Measurements from ENCODE around the gene KCNN3. TPM values are rescaled to one million over a fixed set of nuclear protein-coding genes. Genes with fewer than 3 reads are reported as not detected.

Gene KCNN3
- total RNA-seq, 3 donors from 2014 or later (not counting 1 experiment from before 2014, with no cell fraction given), result 0.05 to 0.95 TPM; not detected in 1

DNA sequence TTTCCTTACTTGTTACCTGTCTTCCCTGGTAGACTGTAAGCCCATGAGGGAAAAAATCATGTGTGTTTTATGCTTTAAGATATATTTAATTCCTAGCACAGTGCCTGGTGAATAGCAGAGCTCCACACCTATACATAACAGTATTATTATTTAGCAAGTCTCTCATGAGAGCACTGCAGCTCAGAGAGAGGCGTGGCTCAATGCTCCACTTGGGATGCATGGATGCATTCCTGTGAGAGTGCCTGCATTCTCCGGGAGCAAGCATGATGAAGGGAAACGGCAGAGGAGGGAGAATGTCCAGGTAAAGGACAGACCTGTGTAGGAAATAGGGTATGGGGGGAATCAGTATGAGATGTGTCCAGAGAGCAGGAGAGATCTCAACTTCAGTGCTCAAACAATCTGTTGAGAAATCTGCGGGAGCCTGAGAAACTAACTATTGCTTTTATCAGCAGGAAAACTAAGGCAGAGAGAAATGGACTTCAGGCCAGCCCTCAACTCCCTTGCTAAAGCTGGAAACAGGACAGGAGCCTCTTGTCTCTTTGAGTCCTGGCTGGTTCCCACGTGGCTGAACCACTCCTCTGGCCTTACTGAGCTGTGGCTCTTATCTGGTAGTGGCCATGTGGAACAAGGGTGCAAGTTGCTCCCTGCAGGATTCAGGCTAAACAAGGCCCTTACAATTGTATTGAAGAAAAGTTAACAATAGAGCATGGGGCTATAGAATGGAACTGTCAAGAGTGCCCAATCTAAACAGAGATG, 113.1 kb downstream of the KCNN3 start:
- Histone ChIP-seq H3K27me3 (ENCODE audit: control insufficient read depth, insufficient read depth, low read length) (peaks cover 12% of the 10 kb centered on the region), H3K27ac (ENCODE audit: low read length) (no peak overlapping the region), H3K4me1 (ENCODE audit: control insufficient read depth, insufficient read depth, low read length) (peaks cover 8% of the 10 kb centered on the region), H3K36me3 (ENCODE audit: control insufficient read depth, insufficient read depth, low read length) (no peaks in the 10 kb centered on the region), H3K9me3 (ENCODE audit: control insufficient read depth, insufficient read depth, low read length) (no peaks in the 10 kb centered on the region), H3K4me3 (ENCODE audit: low read length) (no peak overlapping the region)
- intact Hi-C loops (cut with micrococcal nuclease), result no loop called here
- no peak overlapping the region for H3K27ac Mint-ChIP-seq
- DNase-seq (no peak), ATAC-seq (no peak)
- no peak overlapping the region for H3K4me3 Mint-ChIP-seq
- peaks cover 0 to 5% of the 10 kb centered on the region in 2 donors for H3K4me1 Mint-ChIP-seq
- H3K36me3 Mint-ChIP-seq, result no peaks in the 10 kb centered on the region
- peaks cover 20 to 53% of the 10 kb centered on the region in 2 donors for H3K27me3 Mint-ChIP-seq (ENCODE audit: low read depth in 2 of 2)
- TF ChIP-seq, protein P1, sequence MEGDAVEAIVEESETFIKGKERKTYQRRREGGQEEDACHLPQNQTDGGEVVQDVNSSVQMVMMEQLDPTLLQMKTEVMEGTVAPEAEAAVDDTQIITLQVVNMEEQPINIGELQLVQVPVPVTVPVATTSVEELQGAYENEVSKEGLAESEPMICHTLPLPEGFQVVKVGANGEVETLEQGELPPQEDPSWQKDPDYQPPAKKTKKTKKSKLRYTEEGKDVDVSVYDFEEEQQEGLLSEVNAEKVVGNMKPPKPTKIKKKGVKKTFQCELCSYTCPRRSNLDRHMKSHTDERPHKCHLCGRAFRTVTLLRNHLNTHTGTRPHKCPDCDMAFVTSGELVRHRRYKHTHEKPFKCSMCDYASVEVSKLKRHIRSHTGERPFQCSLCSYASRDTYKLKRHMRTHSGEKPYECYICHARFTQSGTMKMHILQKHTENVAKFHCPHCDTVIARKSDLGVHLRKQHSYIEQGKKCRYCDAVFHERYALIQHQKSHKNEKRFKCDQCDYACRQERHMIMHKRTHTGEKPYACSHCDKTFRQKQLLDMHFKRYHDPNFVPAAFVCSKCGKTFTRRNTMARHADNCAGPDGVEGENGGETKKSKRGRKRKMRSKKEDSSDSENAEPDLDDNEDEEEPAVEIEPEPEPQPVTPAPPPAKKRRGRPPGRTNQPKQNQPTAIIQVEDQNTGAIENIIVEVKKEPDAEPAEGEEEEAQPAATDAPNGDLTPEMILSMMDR (IDR thresholded peaks at IDR 0.05), result no peak
- WGBS (ENCODE audit: insufficient coverage), result 88% methylated on average over 5 of the region's 5 CpGs
- no peaks in the 10 kb centered on the region for H3K9me3 Mint-ChIP-seq

DNA sequence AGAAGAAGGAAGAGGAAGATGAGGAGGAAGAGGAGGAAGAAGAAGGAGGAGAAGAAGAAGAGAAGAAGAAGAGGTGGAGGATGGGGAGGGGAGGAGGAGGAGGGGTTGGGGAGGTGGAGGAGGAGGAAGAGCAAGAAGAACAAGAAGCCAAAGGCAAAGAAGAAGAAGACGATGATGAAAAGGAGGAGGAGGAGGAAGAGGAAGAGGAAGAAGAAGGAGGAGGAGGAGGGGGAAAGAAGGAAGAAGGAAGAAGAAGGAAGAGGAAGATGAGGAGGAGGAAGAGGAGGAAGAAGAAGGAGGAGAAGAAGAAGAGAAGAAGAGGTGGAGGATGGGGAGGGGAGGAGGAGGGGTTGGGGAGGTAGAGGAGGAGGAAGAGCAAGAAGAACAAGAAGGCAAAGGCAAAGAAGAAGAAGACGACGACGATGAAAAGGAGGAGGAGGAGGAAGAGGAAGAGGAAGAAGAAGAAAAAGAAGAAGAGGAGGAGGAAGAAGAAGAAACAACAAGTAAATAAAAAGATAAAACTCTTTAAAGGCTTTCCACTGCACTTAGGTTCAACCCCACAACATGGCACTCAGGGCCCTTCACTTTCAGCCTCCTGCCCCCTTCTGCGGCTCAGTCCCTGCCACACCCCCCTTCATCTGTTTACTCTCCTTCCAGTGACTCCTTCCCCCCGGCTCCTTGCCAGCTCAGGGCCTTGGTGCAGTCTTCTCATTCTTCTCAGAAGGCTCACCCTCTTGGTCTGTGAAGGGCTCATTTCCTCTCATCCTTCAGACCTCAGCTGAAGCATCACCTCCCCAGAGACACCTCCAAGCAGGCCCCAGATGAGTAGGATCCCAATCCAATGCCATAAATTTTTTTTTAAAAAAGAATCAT, 114.0 kb downstream of the KCNN3 start:
- Mint-ChIP-seq H3K36me3 (no peaks in the 10 kb centered on the region), H3K27ac (no peak overlapping the region), H3K27me3 (ENCODE audit: low read depth in 2 of 2) (peaks cover 23 to 50% of the 10 kb centered on the region in 2 donors), H3K4me1 (peaks cover 0 to 5% of the 10 kb centered on the region in 2 donors), H3K9me3 (no peaks in the 10 kb centered on the region), H3K4me3 (no peak overlapping the region)
- ATAC-seq (no peak), DNase-seq (no peak)
- H3K27ac ChIP-seq (ENCODE audit: low read length), result no peak overlapping the region
- no peaks in the 10 kb centered on the region for H3K36me3 ChIP-seq (ENCODE audit: control insufficient read depth, insufficient read depth, low read length)
- intact Hi-C loops (cut with micrococcal nuclease), result no loop called here
- TF ChIP-seq, protein P1 (IDR thresholded peaks at IDR 0.05), result no peak
- peaks cover 8% of the 10 kb centered on the region for H3K4me1 ChIP-seq (ENCODE audit: control insufficient read depth, insufficient read depth, low read length)
- no peak overlapping the region for H3K4me3 ChIP-seq (ENCODE audit: low read length)
- H3K9me3 ChIP-seq (ENCODE audit: control insufficient read depth, insufficient read depth, low read length), result no peaks in the 10 kb centered on the region
- H3K27me3 ChIP-seq (ENCODE audit: control insufficient read depth, insufficient read depth, low read length), result peaks cover 10% of the 10 kb centered on the region
- 82% methylated on average over 6 of the region's 6 CpGs for WGBS (ENCODE audit: insufficient coverage)

DNA sequence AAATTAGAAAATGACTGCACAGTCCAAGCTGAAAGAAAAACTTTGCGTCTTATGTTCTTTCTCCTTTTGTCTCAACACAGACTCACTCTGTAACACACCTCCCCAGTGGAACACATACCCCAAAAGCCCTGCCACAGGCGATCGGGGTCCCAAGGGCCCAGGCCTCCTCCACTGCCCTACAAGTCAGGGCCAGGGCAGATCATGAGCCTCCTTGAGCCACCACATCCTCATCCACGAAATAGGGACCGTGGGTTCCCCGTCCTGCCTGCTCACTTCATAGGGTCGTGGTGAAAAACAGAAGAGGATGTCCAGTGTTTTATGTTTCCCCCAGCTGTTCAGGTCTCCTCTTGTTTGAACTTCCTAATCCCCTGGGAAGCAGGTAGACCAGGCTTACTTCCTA, 116.7 kb downstream of the KCNN3 start:
- peaks cover 21 to 42% of the 10 kb centered on the region in 2 donors for H3K27me3 Mint-ChIP-seq (ENCODE audit: low read depth in 2 of 2)
- intact Hi-C loops (cut with micrococcal nuclease), result no loop called here
- H3K36me3 Mint-ChIP-seq, result no peaks in the 10 kb centered on the region
- H3K4me1 Mint-ChIP-seq, result peaks cover 2 to 6% of the 10 kb centered on the region in 2 donors
- no peak for ATAC-seq
- H3K27ac Mint-ChIP-seq, result no peak overlapping the region
- no peaks in the 10 kb centered on the region for H3K9me3 ChIP-seq (ENCODE audit: control insufficient read depth, insufficient read depth, low read length)
- no peaks in the 10 kb centered on the region for H3K27me3 ChIP-seq (ENCODE audit: control insufficient read depth, insufficient read depth, low read length)
- no peaks in the 10 kb centered on the region for H3K9me3 Mint-ChIP-seq
- no peak overlapping the region for H3K27ac ChIP-seq (ENCODE audit: low read length)
- no peak overlapping the region for H3K4me3 Mint-ChIP-seq
- H3K36me3 ChIP-seq (ENCODE audit: control insufficient read depth, insufficient read depth, low read length), result no peaks in the 10 kb centered on the region
- no peak for DNase-seq
- 89% methylated on average over 7 of the region's 7 CpGs for WGBS (ENCODE audit: insufficient coverage)
- TF ChIP-seq, protein P1 (IDR thresholded peaks at IDR 0.05), result no peak
- no peak overlapping the region for H3K4me3 ChIP-seq (ENCODE audit: low read length)
- H3K4me1 ChIP-seq (ENCODE audit: control insufficient read depth, insufficient read depth, low read length), result peaks cover 3% of the 10 kb centered on the region
